H1 (cell line): ENCODE results near the gene UVRAG. TPM values are rescaled to one million over a fixed set of nuclear protein-coding genes. Genes with fewer than 3 reads are reported as not detected.
"Not testable (repeated sequence)": the region's sequence is repeated elsewhere in the genome, so short reads cannot be mapped to it uniquely, and the experiment has no call there.

Source experiments
- CTCF ChIA-PET: fragments of 300-600 bp; sonication (Branson Sonifier 250); formaldehyde crosslinking; loops from one replicate; lab custom pipeline; 2021; ENCODE audit not compliant: partially characterized antibody; lab: Charles Lee
- POLR2A ChIA-PET: fragments of 300-600 bp; sonication (Branson Sonifier 250); formaldehyde crosslinking; loops from one replicate; lab custom pipeline; 2021; ENCODE audit warnings: inconsistent platforms; ENCODE audit not compliant: partially characterized antibody; lab: Charles Lee
- DNase-seq, 2 experiments: peaks; one replicate each; pipeline versions ENCODE4 v3.0.0 to v3.0.0-alpha.2; 2010 to 2022; ENCODE audit warnings: low spot score in 2 of 2, low read depth in 1 of 2, mixed read lengths in 1 of 2
- FAIRE-seq: peaks from 2 replicates; lab custom pipeline; 2011; peaks lifted over from hg19 to GRCh38; lab: Jason Lieb, UNC
- H2AFZ ChIP-seq: 2 replicates; pipeline ENCODE4 v1.8.1; 2012; ENCODE audit warnings: low read length, inconsistent platforms
- H2AK5ac ChIP-seq: 2 replicates; pipeline ENCODE4 v1.6.1; 2013; ENCODE audit warnings: low read depth, low read length
- H2BK120ac ChIP-seq: replicated peaks from 2 replicates; pipeline ENCODE3; 2013; ENCODE audit warnings: low read depth, low read length, inconsistent platforms
- H2BK12ac ChIP-seq: 2 replicates; pipeline ENCODE4 v1.6.1; 2013; ENCODE audit warnings: low read depth, low read length
- H2BK15ac ChIP-seq: 2 replicates; pipeline ENCODE4 v1.6.1; 2013; ENCODE audit warnings: low read length
- H2BK20ac ChIP-seq: 2 replicates; pipeline ENCODE4 v1.6.1; 2013; ENCODE audit warnings: low read length
- H2BK5ac ChIP-seq: 2 replicates; pipeline ENCODE4 v1.6.1; 2013; ENCODE audit warnings: low read depth, low read length
- H3K14ac ChIP-seq: 2 replicates; pipeline ENCODE4 v1.6.1; 2013; ENCODE audit warnings: inconsistent platforms; ENCODE audit not compliant: insufficient read length
- H3K18ac ChIP-seq: 2 replicates; pipeline ENCODE4 v1.6.1; 2013; ENCODE audit warnings: low read length; ENCODE audit errors: extremely low read depth
- H3K23ac ChIP-seq: 2 replicates; pipeline ENCODE4 v1.6.1; 2013; ENCODE audit warnings: inconsistent platforms; ENCODE audit not compliant: insufficient read length
- H3K23me2 ChIP-seq: 2 replicates; pipeline ENCODE4 v1.6.1; 2013; ENCODE audit warnings: low read depth, low read length
- H3K27ac ChIP-seq: 2 replicates; pipeline ENCODE4 v1.6.1; 2011; ENCODE audit warnings: low read depth, low read length, inconsistent platforms
- H3K27me3 ChIP-seq, 4 experiments: replicated peaks in 1 of 4; 1 replicate in 1 of 4; 2 replicates in 3 of 4; pipeline versions ENCODE4 v1.6.1 to v1.8.1; 2011 to 2013; ENCODE audit warnings: low read length in 3 of 4, mild to moderate bottlenecking in 3 of 4, inconsistent platforms in 2 of 4, mixed read lengths in 2 of 4, moderate library complexity in 1 of 4; ENCODE audit not compliant: control insufficient read depth in 3 of 4, insufficient read depth in 3 of 4; ENCODE audit errors: extremely low read depth in 1 of 4
- H3K36me3 ChIP-seq, 4 experiments: 2 replicates each; pipeline versions ENCODE4 v1.6.1 to v1.8.1; 2011 to 2013; ENCODE audit warnings: mild to moderate bottlenecking in 4 of 4, low read length in 3 of 4, moderate library complexity in 2 of 4, control low read depth in 1 of 4, inconsistent platforms in 1 of 4; ENCODE audit not compliant: insufficient read depth in 4 of 4, control insufficient read depth in 2 of 4
- H3K4ac ChIP-seq: replicated peaks from 2 replicates; pipeline ENCODE3; 2013; ENCODE audit warnings: low read length, low read depth, mixed read lengths, inconsistent platforms; ENCODE audit not compliant: insufficient read length
- H3K4me1 ChIP-seq, 4 experiments: replicated peaks in 1 of 4; 1 replicate in 1 of 4; 2 replicates in 3 of 4; pipeline versions ENCODE4 v1.6.1 to v1.8.1; 2011 to 2013; ENCODE audit warnings: low read length in 3 of 4, inconsistent platforms in 2 of 4, mixed read lengths in 1 of 4; ENCODE audit not compliant: insufficient read depth in 4 of 4, control insufficient read depth in 3 of 4
- H3K4me2 ChIP-seq, 2 experiments: 2 replicates each; pipeline versions ENCODE4 v1.6.1 to v1.8.1; 2011 to 2013; ENCODE audit warnings: low read depth in 2 of 2, low read length in 2 of 2, control low read depth in 1 of 2, inconsistent platforms in 1 of 2, mild to moderate bottlenecking in 1 of 2; ENCODE audit not compliant: insufficient read depth in 1 of 2
- H3K4me3 ChIP-seq, 4 experiments: fragments of 200-600, 300-600 bp in 1 of 4; sonication (generic), shearing (Covaris generic), sonication (Bioruptor Twin) in 1 of 4; 2 replicates each; pipeline versions ENCODE4 v1.5.1 to v1.8.1; 2011 to 2016; ENCODE audit warnings: low read length in 4 of 4, low read depth in 3 of 4, control low read depth in 2 of 4, inconsistent platforms in 2 of 4, mild to moderate bottlenecking in 2 of 4, mixed read lengths in 1 of 4, moderate library complexity in 1 of 4; ENCODE audit not compliant: insufficient read depth in 2 of 4; ENCODE audit errors: extremely low read depth in 1 of 4
- H3K56ac ChIP-seq: replicated peaks from 2 replicates; pipeline ENCODE3; 2013; ENCODE audit warnings: low read depth, mild to moderate bottlenecking, mixed read lengths, low read length, inconsistent platforms; ENCODE audit not compliant: insufficient read length
- H3K79me1 ChIP-seq: 2 replicates; pipeline ENCODE4 v1.6.1; 2013; ENCODE audit warnings: low read depth, low read length, control low read depth
- H3K79me2 ChIP-seq, 2 experiments: 2 replicates each; pipeline versions ENCODE4 v1.6.1 to v1.8.1; 2012 to 2013; ENCODE audit warnings: low read length in 2 of 2, mild to moderate bottlenecking in 2 of 2, inconsistent platforms in 1 of 2; ENCODE audit not compliant: insufficient read depth in 2 of 2, control insufficient read depth in 1 of 2
- H3K9ac ChIP-seq, 4 experiments: replicated peaks in 1 of 4; 1 replicate in 1 of 4; 2 replicates in 3 of 4; pipeline versions ENCODE4 v1.6.1 to v1.8.1; 2011 to 2013; ENCODE audit warnings: low read depth in 3 of 4, low read length in 3 of 4, control low read depth in 2 of 4, mild to moderate bottlenecking in 2 of 4, moderate library complexity in 2 of 4, inconsistent platforms in 1 of 4; ENCODE audit errors: extremely low read depth in 1 of 4
- H3K9me3 ChIP-seq, 2 experiments: 2 replicates each; pipeline versions ENCODE4 v1.6.1 to v1.8.1; 2012 to 2013; ENCODE audit warnings: mild to moderate bottlenecking in 2 of 2, moderate library complexity in 2 of 2, control low read depth in 1 of 2, inconsistent platforms in 1 of 2, low read depth in 1 of 2, low read length in 1 of 2, mixed read lengths in 1 of 2; ENCODE audit not compliant: insufficient read depth in 2 of 2
- H4K20me1 ChIP-seq, 2 experiments: replicated peaks in 1 of 2; 2 replicates each; pipeline versions ENCODE3 to v1.8.1; 2011 to 2013; ENCODE audit warnings: inconsistent platforms in 2 of 2, low read length in 2 of 2, mild to moderate bottlenecking in 1 of 2; ENCODE audit not compliant: insufficient read depth in 2 of 2, control insufficient read depth in 1 of 2
- H4K5ac ChIP-seq: 2 replicates; pipeline ENCODE4 v1.6.1; 2013; ENCODE audit warnings: low read length, low read depth, mixed read lengths, inconsistent platforms; ENCODE audit not compliant: insufficient read length
- H4K8ac ChIP-seq: 2 replicates; pipeline ENCODE4 v1.8.0; 2013; ENCODE audit warnings: mild to moderate bottlenecking, moderate library complexity, low read length, inconsistent platforms; ENCODE audit not compliant: insufficient read depth; ENCODE audit errors: extremely low read depth
- H4K91ac ChIP-seq: replicated peaks from 2 replicates; pipeline ENCODE3; 2013; ENCODE audit warnings: low read length, mixed read lengths, inconsistent platforms; ENCODE audit not compliant: insufficient read length
- WGBS, 2 experiments: shearing (Covaris generic) in 1 of 2; methylation state at CpG; one replicate each; pipeline versions ENCODE4 v1.1.6 to v1.1.7; 2013 to 2015; ENCODE audit warnings: low lambda C conversion rate in 2 of 2, mixed read lengths in 2 of 2, inconsistent platforms in 1 of 2, low coverage in 1 of 2, missing lambda C conversion rate in 1 of 2; ENCODE audit not compliant: insufficient replicate concordance in 2 of 2, insufficient coverage in 1 of 2, insufficient read length in 1 of 2; ENCODE audit errors: extremely low coverage in 1 of 2, missing lambda C conversion rate in 1 of 2; 5-methylcytosine and 5-hydroxymethylcytosine counted together
- polyA plus RNA-seq, 7 experiments: library from polyadenylated mRNA; depleted of rRNA in 3 of 7; stranded (reverse) in 5 of 7; unstranded in 2 of 7; fragments of >200 nt in 5 of 7; fragments of 200-250 nt in 2 of 7; gene quantifications; 1 replicate in 5 of 7; 2 replicates in 1 of 7; 4 replicates in 1 of 7; pipeline versions ENCODE4 v1.2.1 to v1.2.3, GENCODE V29; 2011 to 2013; ENCODE audit warnings: missing spikeins in 2 of 7, mixed read lengths in 2 of 7
- total RNA-seq: library from RNA; stranded (reverse); fragmentation: NEBNext Ultra II Directional; extraction: Animal tissue kit (Norgen Biotek cat#: 25700); gene quantifications from 2 replicates; pipeline ENCODE4 v1.2.1, GENCODE V29; 2021

UVRAG gene
- total and polyA plus RNA-seq, 2 of the 8 experiments (the other 6 are each of a cell fraction or from before 2014, with no cell fraction given) = 5.5 to 14.7 TPM

- not testable (repeated sequence) for H3K14ac ChIP-seq, H3K23ac ChIP-seq, H3K56ac ChIP-seq, H3K79me1 ChIP-seq, H3K4me2 ChIP-seq, H2AK5ac ChIP-seq, FAIRE-seq, H3K79me2 ChIP-seq, H3K18ac ChIP-seq, H2BK12ac ChIP-seq, H2BK120ac ChIP-seq, H3K27me3 ChIP-seq, H3K4me3 ChIP-seq, H4K5ac ChIP-seq, H4K91ac ChIP-seq, H2BK20ac ChIP-seq, H4K20me1 ChIP-seq, H3K9ac ChIP-seq, H4K8ac ChIP-seq, H3K36me3 ChIP-seq, DNase-seq, H3K9me3 ChIP-seq, H3K4ac ChIP-seq, H2BK5ac ChIP-seq, H3K23me2 ChIP-seq, H2AFZ ChIP-seq, H2BK15ac ChIP-seq, H3K27ac ChIP-seq
- ChIA-PET CTCF (interaction anchor here (1.1 kb wide), 1 partner anchor 21 kb away, joined by 4 read pairs; no protein-coding TSS in a partner anchor), POLR2A (interaction anchor here (1.0 kb wide), 1 partner anchor 660 kb away, joined by 4 read pairs; no protein-coding TSS in a partner anchor)
- peaks cover 0 to 11% (median under 1%) of the 10 kb centered on the region in 4 experiments; a peak in 3 of 7 replicates for H3K4me1 ChIP-seq
- 92% methylated on average over 26 of the region's 35 CpGs; no CpG with 5 or more reads in 1 of the 2 experiments for WGBS, 2 experiments
Measured at GRCh38 chr11:76060475-76061036, 245.5 kb downstream of the UVRAG start.
